ENCODE measurements around the gene CYP2C19.
"Not testable (repeated sequence)": the region's sequence is repeated elsewhere in the genome, so short reads cannot be mapped to it uniquely, and the experiment has no call there.

CYP2C19 gene

GRCh38 chr10:94879214-94879613 lies 116.7 kb downstream of the CYP2C19 start:
- DNase-seq (ENCODE audit: low read depth): no peak

DNA sequence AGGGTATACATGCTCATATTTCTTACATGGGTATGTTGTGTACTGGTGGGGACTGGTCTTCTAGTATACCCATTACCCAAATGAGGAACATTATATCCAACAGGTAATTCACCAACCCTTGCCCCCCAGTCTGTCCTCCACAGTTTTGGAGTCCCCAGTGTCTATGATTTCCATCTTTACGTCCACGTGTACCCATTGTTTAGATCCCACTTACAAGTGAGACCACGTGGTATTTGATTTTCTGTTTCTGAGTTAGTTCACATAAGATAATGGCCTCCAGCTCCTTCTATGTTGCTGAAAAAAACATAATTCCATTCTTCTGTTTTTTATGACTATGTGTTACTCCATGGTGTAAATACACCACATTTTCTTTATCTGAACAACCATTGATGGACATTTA lies 126.6 kb downstream of the CYP2C19 start:
- no peak for DNase-seq (ENCODE audit: low read depth)

- DNase-seq (ENCODE audit: low read depth): no peak
These were observed 128.0 kb downstream of the CYP2C19 start for GRCh38 chr10:94890264-94891022.

DNA sequence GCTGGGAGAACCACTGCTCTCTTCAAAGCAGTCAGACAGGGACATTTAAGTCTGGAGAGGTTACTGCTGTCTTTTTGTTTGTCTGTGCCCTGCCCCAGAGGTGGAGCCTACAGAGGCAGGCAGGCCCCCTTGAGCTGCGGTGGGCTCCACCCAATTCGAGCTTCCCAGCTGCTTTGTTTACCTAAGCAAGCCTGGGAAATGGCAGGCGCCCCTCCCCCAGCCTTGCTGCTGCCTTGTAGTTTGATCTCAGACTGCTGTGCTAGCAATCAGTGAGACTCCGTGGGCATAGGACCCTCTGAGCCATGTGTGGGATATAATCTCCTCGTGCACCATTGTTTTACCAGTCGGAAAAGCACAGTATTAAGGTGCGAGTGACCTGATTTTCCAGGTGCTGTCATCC lies 135.9 kb downstream of the CYP2C19 start:
- DNase-seq (ENCODE audit: low read depth): not testable (repeated sequence)

DNA sequence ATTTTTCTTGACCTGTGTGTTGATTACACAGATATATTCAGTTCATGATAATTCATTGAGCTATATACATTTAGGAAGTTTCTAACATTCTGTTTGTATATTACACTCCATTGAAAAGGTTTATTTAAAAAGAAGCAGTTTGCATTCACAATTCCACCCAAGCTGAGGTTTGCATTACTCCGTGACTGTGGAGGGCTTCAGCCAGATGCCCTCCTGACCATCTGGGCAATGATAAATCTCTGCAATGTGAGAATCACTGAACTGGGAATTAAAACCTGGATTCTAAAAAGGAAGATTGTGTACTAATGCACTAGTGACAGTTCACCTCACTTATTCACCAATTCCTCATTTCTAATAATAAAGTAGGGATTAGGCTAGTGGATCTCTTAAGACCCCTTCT lies 139.6 kb downstream of the CYP2C19 start:
- no peak for DNase-seq (ENCODE audit: low read depth)

- DNase-seq (ENCODE audit: low read depth): no peak
These were observed 140.1 kb downstream of the CYP2C19 start for GRCh38 chr10:94902570-94902969.
